HepG2 (cell line): ENCODE data around the gene ARF6.

Experiments
- FOXK1 ChIP-seq: sonication (generic); formaldehyde crosslinking; IDR thresholded peaks from 2 replicates; pipeline ENCODE4 v1.4.0; 2020; ENCODE audit warnings: low read depth, missing genetic modification reagents, borderline replicate concordance
- RAD21 ChIP-seq: fragments of 450-650 bp; formaldehyde crosslinking; IDR thresholded peaks from 2 replicates; pipeline ENCODE4 v1.5.0; 2020; ENCODE audit warnings: mild to moderate bottlenecking
- SP140L ChIP-seq: sonication (generic); formaldehyde crosslinking; IDR thresholded peaks from 2 replicates; pipeline ENCODE4 v1.4.0; 2020; ENCODE audit warnings: missing genetic modification reagents, borderline replicate concordance
- ZSCAN22 ChIP-seq: sonication (generic); formaldehyde crosslinking; IDR thresholded peaks from 2 replicates; pipeline ENCODE4 v1.4.0; 2020; ENCODE audit warnings: mild to moderate bottlenecking, missing genetic modification reagents
- TF ChIP-seq, protein P1 (sequence below): IDR thresholded peaks from 2 replicates; pipeline ENCODE4 v1.6.1; 2016; ENCODE audit warnings: control low read depth
- TF ChIP-seq, protein P2 (sequence below): sonication (generic); formaldehyde crosslinking; IDR thresholded peaks from 2 replicates; pipeline ENCODE4 v1.4.0; 2020; ENCODE audit warnings: low read depth, mild to moderate bottlenecking, missing genetic modification reagents
- TF ChIP-seq, protein P3 (sequence below): sonication (generic); formaldehyde crosslinking; IDR thresholded peaks from 2 replicates; pipeline ENCODE4 v1.5.0; 2020; ENCODE audit warnings: mild to moderate bottlenecking, missing genetic modification reagents, moderate library complexity

DNA sequence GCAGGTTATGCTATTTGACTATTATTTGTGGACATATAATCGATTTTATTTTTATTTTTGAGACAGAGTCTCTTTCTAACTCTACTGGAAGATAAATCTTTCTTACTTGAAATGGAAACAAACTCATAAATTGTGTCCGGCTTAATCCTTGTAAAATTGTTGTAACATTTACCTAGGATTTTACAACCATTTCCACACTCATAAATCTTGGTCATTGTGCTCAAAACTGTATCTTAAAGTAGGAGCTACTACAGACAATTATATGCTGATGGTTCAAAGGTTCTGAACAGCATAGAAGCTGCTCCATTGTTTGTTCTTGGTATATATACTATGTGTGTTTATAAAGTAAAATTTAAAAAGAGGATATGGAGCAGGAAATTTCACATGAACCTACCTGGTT is 4.6 kb upstream of the ARF6 start:
- TF ChIP-seq, protein P1, sequence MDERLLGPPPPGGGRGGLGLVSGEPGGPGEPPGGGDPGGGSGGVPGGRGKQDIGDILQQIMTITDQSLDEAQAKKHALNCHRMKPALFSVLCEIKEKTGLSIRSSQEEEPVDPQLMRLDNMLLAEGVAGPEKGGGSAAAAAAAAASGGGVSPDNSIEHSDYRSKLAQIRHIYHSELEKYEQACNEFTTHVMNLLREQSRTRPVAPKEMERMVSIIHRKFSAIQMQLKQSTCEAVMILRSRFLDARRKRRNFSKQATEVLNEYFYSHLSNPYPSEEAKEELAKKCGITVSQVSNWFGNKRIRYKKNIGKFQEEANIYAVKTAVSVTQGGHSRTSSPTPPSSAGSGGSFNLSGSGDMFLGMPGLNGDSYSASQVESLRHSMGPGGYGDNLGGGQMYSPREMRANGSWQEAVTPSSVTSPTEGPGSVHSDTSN (CRISPR knock-in tag) = no peak
- TF ChIP-seq, protein P2, sequence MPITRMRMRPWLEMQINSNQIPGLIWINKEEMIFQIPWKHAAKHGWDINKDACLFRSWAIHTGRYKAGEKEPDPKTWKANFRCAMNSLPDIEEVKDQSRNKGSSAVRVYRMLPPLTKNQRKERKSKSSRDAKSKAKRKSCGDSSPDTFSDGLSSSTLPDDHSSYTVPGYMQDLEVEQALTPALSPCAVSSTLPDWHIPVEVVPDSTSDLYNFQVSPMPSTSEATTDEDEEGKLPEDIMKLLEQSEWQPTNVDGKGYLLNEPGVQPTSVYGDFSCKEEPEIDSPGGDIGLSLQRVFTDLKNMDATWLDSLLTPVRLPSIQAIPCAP (CRISPR knock-in tag) = no peak
- TF ChIP-seq RAD21 (CRISPR knock-in tag) (no peak), FOXK1 (CRISPR knock-in tag) (no peak), SP140L (CRISPR knock-in tag) (no peak), ZSCAN22 (no peak)
- TF ChIP-seq, protein P3, sequence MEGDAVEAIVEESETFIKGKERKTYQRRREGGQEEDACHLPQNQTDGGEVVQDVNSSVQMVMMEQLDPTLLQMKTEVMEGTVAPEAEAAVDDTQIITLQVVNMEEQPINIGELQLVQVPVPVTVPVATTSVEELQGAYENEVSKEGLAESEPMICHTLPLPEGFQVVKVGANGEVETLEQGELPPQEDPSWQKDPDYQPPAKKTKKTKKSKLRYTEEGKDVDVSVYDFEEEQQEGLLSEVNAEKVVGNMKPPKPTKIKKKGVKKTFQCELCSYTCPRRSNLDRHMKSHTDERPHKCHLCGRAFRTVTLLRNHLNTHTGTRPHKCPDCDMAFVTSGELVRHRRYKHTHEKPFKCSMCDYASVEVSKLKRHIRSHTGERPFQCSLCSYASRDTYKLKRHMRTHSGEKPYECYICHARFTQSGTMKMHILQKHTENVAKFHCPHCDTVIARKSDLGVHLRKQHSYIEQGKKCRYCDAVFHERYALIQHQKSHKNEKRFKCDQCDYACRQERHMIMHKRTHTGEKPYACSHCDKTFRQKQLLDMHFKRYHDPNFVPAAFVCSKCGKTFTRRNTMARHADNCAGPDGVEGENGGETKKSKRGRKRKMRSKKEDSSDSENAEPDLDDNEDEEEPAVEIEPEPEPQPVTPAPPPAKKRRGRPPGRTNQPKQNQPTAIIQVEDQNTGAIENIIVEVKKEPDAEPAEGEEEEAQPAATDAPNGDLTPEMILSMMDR = no peak
